Endothelial cell of umbilical vein (primary cell): ENCODE data around the gene AMELY.

Experiments used
- EZH2 ChIP-seq: IDR thresholded peaks from 2 replicates; pipeline ENCODE4 v1.6.1; 2012; ENCODE audit warnings: borderline replicate concordance, low read depth, mild to moderate bottlenecking, moderate library complexity, low read length, inconsistent platforms; ENCODE audit not compliant: severe bottlenecking
- FOS ChIP-seq: IDR thresholded peaks from 2 replicates; pipeline ENCODE4 v1.6.1; 2011; ENCODE audit warnings: mild to moderate bottlenecking, low read length, moderate library complexity, borderline replicate concordance; ENCODE audit not compliant: insufficient read depth
- GATA2 ChIP-seq: IDR thresholded peaks from 2 replicates; pipeline ENCODE4 v1.7.0; 2011; ENCODE audit warnings: low read depth, mild to moderate bottlenecking, moderate library complexity, mixed read lengths, low read length; ENCODE audit not compliant: insufficient read length, insufficient read depth
- JUN ChIP-seq: IDR thresholded peaks from 2 replicates; pipeline ENCODE4 v1.6.1; 2011; ENCODE audit warnings: borderline replicate concordance, low read depth; ENCODE audit not compliant: insufficient read length, insufficient read depth
- MYC ChIP-seq: IDR thresholded peaks from one replicate; pipeline ENCODE4 v1.6.1; 2011; ENCODE audit warnings: mild to moderate bottlenecking, low read depth, low read length
- POLR2A ChIP-seq: IDR thresholded peaks from 2 replicates; pipeline ENCODE4 v1.6.1; 2012; ENCODE audit warnings: low read depth, mild to moderate bottlenecking, control low read depth, low read length
- POLR2AphosphoS5 ChIP-seq: IDR thresholded peaks from 2 replicates; pipeline ENCODE4 v1.6.1; 2012; ENCODE audit warnings: low read depth, mild to moderate bottlenecking, control low read depth, low read length, moderate library complexity; ENCODE audit not compliant: insufficient read depth
- TF ChIP-seq, protein P1 (sequence below), 2 donors: IDR thresholded peaks; 1 replicate in 1 of 2; 2 replicates in 1 of 2; pipeline ENCODE4 v1.5.1; 2011; ENCODE audit warnings: low read length in 2 of 2, mild to moderate bottlenecking in 2 of 2, moderate library complexity in 2 of 2, control low read depth in 1 of 2, inconsistent platforms in 1 of 2, low read depth in 1 of 2; ENCODE audit not compliant: insufficient read depth in 1 of 2; ENCODE audit errors: extremely low read depth in 1 of 2
- TF ChIP-seq, protein P2 (sequence below): IDR thresholded peaks from 2 replicates; pipeline ENCODE4 v1.6.1; 2011; ENCODE audit not compliant: insufficient read depth, insufficient read length

DNA sequence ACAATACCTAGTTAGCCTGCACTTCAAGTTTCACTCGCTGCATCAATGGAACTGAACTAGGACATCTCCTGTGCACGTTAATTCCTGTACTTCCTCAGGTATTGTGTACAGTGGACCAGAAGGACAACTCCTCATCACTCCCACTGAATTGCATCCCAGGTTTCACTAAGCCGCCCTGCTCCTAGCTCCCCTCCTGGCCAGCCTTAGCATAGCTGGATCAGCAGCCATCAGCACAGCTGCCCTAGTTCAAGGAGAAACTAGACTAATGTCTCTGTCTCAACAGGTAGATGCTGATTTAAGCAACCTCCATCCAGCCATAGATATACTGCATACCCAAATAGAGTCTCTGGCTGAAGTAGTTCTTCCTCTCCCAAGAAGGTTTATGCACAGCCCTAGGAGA is 17.1 kb downstream of the AMELY start:
- TF ChIP-seq, protein P1, sequence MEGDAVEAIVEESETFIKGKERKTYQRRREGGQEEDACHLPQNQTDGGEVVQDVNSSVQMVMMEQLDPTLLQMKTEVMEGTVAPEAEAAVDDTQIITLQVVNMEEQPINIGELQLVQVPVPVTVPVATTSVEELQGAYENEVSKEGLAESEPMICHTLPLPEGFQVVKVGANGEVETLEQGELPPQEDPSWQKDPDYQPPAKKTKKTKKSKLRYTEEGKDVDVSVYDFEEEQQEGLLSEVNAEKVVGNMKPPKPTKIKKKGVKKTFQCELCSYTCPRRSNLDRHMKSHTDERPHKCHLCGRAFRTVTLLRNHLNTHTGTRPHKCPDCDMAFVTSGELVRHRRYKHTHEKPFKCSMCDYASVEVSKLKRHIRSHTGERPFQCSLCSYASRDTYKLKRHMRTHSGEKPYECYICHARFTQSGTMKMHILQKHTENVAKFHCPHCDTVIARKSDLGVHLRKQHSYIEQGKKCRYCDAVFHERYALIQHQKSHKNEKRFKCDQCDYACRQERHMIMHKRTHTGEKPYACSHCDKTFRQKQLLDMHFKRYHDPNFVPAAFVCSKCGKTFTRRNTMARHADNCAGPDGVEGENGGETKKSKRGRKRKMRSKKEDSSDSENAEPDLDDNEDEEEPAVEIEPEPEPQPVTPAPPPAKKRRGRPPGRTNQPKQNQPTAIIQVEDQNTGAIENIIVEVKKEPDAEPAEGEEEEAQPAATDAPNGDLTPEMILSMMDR (IDR thresholded peaks at IDR 0.05; ENCODE audit: extremely low read depth in 1 of 2, insufficient read depth in 1 of 2, low read depth in 1 of 2, low read length in 2 of 2): no peak
- TF ChIP-seq POLR2A (no peak), FOS (no peak), EZH2 (no peak), POLR2AphosphoS5 (no peak), JUN (no peak), MYC (no peak), GATA2 (no peak)
- TF ChIP-seq, protein P2, sequence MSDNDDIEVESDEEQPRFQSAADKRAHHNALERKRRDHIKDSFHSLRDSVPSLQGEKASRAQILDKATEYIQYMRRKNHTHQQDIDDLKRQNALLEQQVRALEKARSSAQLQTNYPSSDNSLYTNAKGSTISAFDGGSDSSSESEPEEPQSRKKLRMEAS: no peak
